Panc1 (cell line): Measurements from ENCODE around the gene GPATCH8.

Source experiments
- POLR2AphosphoS5 ChIP-seq: IDR thresholded peaks from 2 replicates; pipeline ENCODE4 v1.6.1; 2012; ENCODE audit warnings: mild to moderate bottlenecking, low read depth, low read length, moderate library complexity
- TF ChIP-seq, protein P1 (sequence below): fragments of 450-650 bp; IDR thresholded peaks from 2 replicates; pipeline ENCODE4 v1.5.1; 2017; ENCODE audit warnings: mild to moderate bottlenecking
- TF ChIP-seq, protein P2 (sequence below), 2 experiments: IDR thresholded peaks; 2 replicates each; pipeline ENCODE4 v1.6.1; 2011 to 2012; ENCODE audit warnings: low read depth in 2 of 2, control low read depth in 1 of 2, low read length in 1 of 2, mild to moderate bottlenecking in 1 of 2, moderate library complexity in 1 of 2; ENCODE audit not compliant: insufficient read depth in 1 of 2

DNA sequence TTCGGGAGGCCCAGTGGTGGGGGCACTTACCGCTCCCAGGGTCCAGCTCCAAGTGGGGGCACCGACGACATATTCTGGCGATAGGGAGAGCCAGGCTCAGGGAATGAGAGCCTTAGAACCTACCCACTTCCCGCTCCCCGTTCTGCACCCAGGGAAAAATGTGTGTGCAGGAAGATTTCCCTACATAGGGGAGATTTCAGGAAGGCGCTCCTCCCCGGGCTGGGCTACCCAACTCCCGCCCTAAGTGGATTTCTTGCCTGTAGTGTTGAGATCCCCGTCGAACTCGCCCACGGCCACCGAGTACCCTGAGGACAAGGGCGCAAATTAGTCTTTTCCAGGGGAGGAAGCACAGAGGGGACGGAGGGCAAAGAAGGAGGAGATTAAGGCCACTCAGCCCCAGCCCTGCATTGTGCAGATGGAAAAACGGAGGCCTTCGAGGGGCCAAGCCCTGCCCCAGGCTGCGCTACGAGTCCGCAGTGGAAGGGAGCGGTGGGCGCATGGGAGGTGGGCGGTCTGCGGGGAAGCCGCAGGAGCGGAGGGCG lies 118.9 kb downstream of the GPATCH8 start:
- TF ChIP-seq POLR2AphosphoS5, result no peak
- TF ChIP-seq, protein P1, sequence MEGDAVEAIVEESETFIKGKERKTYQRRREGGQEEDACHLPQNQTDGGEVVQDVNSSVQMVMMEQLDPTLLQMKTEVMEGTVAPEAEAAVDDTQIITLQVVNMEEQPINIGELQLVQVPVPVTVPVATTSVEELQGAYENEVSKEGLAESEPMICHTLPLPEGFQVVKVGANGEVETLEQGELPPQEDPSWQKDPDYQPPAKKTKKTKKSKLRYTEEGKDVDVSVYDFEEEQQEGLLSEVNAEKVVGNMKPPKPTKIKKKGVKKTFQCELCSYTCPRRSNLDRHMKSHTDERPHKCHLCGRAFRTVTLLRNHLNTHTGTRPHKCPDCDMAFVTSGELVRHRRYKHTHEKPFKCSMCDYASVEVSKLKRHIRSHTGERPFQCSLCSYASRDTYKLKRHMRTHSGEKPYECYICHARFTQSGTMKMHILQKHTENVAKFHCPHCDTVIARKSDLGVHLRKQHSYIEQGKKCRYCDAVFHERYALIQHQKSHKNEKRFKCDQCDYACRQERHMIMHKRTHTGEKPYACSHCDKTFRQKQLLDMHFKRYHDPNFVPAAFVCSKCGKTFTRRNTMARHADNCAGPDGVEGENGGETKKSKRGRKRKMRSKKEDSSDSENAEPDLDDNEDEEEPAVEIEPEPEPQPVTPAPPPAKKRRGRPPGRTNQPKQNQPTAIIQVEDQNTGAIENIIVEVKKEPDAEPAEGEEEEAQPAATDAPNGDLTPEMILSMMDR, result no peak
- TF ChIP-seq, protein P2, sequence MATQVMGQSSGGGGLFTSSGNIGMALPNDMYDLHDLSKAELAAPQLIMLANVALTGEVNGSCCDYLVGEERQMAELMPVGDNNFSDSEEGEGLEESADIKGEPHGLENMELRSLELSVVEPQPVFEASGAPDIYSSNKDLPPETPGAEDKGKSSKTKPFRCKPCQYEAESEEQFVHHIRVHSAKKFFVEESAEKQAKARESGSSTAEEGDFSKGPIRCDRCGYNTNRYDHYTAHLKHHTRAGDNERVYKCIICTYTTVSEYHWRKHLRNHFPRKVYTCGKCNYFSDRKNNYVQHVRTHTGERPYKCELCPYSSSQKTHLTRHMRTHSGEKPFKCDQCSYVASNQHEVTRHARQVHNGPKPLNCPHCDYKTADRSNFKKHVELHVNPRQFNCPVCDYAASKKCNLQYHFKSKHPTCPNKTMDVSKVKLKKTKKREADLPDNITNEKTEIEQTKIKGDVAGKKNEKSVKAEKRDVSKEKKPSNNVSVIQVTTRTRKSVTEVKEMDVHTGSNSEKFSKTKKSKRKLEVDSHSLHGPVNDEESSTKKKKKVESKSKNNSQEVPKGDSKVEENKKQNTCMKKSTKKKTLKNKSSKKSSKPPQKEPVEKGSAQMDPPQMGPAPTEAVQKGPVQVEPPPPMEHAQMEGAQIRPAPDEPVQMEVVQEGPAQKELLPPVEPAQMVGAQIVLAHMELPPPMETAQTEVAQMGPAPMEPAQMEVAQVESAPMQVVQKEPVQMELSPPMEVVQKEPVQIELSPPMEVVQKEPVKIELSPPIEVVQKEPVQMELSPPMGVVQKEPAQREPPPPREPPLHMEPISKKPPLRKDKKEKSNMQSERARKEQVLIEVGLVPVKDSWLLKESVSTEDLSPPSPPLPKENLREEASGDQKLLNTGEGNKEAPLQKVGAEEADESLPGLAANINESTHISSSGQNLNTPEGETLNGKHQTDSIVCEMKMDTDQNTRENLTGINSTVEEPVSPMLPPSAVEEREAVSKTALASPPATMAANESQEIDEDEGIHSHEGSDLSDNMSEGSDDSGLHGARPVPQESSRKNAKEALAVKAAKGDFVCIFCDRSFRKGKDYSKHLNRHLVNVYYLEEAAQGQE (IDR thresholded peaks at IDR 0.05; ENCODE audit: insufficient read depth in 1 of 2, low read depth in 2 of 2, low read length in 1 of 2), result no peak
